HK-2 (cell line): Measurements from ENCODE around the gene RMDN2.
"Not testable (repeated sequence)": the region's sequence is repeated elsewhere in the genome, so short reads cannot be mapped to it uniquely, and the experiment has no call there.

Experiments
- DNase-seq: peaks from one replicate; pipeline ENCODE4 v3.0.0-alpha.2; 2018; ENCODE audit not compliant: unreplicated experiment

Gene RMDN2

DNA sequence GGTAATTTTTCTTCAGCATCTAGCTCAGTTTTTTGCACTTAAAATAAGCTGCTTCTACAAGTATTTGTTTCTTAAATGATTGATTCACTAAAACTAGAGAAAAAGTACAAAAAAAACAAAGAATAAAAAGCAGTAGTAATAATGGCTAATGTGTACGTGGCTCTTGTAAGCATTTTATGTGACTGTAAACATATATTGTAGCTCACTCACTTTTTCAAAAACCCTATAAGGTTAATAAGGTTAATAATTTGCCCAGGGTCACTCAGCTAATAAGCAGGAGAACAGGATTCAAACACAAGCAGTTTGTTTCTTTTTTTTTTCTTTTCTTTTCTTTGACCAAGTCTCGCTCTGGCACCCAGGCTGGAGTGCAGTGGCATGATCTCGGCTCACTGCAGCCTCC is 67.5 kb downstream of the RMDN2 start:
- no peak for DNase-seq

DNA sequence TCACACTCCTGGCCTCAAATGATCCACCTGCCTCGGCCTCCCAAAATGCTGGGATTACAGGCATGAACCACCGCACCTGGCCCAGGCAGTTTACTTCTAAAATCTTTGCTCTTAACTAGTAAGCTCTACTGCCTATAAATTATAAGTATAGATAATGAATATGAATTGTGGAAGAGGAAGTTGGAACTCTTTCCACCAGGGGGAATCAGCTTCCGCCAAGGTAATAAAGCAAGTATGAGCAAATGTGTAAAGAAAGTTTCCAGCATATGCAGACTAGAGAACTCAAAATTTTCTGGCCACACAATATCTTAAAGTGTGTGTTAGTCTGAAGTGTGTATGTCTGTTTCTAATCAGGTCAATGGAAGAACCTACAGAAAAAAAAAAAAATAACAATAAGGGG is 68.1 kb downstream of the RMDN2 start:
- DNase-seq, result no peak

DNA sequence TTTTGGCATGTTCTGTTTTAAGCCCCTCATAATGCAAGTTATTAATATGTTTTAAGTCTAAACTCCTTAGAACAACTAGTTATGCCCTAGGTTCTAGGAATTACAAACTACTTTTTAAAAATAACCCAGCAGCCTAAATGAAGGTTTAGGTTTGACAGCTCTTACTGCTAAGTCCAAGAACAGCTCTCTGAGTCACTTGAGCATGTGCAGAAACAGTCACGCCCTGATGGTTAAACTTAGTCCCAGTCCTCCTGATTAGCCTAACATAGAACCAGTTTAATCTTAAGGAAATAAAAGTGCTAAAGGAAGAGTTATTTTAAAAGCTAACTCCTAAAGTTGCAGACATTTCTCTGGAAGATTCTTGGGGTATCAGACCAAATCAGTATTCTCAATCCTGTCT is 72.5 kb downstream of the RMDN2 start:
- DNase-seq, result no peak

- no peak for DNase-seq
These were observed 75.6 kb downstream of the RMDN2 start for GRCh38 chr2:38000485-38001222.

GRCh38 chr2:38010187-38010586 is 85.1 kb downstream of the RMDN2 start:
- not testable (repeated sequence) for DNase-seq

GRCh38 chr2:38010995-38011394 is 85.9 kb downstream of the RMDN2 start:
- DNase-seq, result no peak

DNA sequence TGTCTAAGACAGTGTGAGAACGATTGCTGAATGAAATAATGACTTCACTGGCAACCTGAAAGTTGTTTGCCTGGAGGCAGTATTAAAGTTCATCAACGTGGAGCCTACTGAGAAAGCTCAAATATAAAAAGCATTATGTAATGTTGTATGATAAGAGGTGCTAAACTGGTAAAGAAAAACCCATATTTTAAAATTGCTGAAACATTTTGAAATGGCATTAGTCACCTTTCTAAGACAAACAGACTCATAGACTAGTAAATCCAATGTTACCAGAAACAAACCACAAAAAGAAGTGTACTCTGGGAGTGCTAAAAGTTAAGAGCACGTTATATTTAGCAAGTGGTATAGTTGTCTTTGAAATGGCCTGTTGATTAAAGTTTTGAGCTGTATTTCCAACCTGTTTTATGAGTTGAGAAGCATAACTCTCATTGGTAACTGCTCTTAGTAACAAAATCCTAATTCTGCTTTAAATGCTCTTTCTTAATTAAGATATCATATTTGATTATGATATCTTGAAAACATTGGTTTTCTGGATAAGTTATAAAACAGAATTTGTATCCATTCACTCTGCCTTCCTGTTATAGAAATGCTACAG is 88.2 kb downstream of the RMDN2 start:
- DNase-seq, result no peak

DNA sequence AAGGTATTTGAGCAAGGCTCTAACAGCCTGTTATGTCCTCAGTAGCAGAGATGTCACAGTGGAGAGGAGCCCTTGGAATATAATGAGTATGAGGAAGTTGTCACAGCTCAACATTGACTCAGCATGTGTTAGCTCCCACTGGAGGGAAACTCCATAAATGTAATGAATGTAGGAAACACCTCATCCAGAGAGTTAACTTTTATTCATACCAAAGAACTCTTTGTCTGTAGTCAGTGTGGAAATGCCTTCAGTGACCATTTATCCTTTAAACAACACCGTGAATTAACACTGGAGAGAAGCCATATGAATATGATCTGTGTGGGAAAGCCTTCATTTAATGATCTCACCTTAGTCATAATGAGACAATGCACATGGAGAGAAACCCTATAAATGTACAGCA is 91.1 kb downstream of the RMDN2 start:
- no peak for DNase-seq

DNA sequence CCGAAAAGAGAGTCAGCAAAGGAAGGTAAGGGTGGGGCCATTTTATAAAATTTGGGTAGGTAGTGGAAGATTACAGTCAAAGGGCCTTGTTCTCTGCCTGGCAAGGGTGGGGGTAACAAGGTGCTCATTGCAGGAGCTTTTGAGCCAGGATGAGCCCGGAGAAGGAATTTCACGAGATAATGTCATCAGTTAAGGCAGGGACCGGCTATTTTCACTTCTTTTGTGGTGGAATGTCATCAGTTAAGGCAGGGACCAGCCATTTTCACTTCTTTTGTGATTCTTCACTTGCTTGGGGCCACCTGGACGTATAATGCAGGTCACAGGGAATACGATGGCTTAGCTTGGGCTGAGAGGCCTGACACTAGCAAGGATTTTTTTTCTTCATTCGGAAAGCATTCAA is 92.7 kb downstream of the RMDN2 start:
- no peak for DNase-seq

GRCh38 chr2:38020359-38021069 is 95.4 kb downstream of the RMDN2 start:
- not testable (repeated sequence) for DNase-seq

DNA sequence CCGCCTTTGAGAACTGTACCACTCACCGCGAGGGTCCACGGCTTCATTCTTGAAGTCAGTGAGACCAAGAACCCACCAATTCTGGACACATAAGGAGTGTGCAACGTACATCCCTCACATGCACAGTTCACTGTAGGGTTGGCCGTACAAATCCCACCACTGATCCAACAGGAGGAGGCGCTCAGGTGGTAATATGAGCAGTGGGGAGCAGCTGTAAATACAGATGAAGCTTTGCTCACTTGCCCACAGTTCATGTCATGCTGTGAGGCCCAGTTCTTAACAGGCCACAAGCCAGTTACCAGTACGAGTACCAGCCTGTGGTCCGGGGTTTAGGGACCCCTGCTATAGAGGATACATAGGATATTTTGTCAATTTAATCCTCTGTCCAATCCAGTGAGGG is 96.5 kb downstream of the RMDN2 start:
- DNase-seq, result no peak

DNA sequence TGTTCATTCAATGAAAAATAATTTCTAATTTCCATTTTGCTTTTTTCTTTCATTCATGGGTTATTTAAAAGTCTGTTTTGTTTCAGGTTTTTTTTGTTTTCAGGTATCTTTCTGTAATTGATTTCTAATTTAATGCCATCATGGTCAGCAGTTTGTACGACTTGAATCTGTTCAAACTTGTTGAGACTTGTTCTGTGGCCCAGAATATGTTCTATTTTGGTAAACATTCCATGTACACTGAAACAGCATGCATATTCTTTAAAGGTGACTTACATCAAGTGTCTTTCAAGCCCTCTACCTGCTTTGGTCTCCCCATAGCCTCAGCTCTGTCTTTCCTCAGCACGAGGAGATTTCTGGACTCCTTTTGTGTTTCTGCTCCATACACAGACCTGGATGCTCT is 101.8 kb downstream of the RMDN2 start:
- DNase-seq, result no peak

GRCh38 chr2:38028829-38029228 is 103.7 kb downstream of the RMDN2 start:
- no peak for DNase-seq

GRCh38 chr2:38029512-38029911 is 104.4 kb downstream of the RMDN2 start:
- no peak for DNase-seq

- DNase-seq, result no peak
These were observed 105.7 kb downstream of the RMDN2 start for GRCh38 chr2:38030635-38031355.

- no peak for DNase-seq
These were observed 107.9 kb downstream of the RMDN2 start for GRCh38 chr2:38032946-38033345.

- DNase-seq, result no peak
These were observed 108.6 kb downstream of the RMDN2 start for GRCh38 chr2:38033646-38034045.

GRCh38 chr2:38035968-38036367 is 110.9 kb downstream of the RMDN2 start:
- no peak for DNase-seq

DNA sequence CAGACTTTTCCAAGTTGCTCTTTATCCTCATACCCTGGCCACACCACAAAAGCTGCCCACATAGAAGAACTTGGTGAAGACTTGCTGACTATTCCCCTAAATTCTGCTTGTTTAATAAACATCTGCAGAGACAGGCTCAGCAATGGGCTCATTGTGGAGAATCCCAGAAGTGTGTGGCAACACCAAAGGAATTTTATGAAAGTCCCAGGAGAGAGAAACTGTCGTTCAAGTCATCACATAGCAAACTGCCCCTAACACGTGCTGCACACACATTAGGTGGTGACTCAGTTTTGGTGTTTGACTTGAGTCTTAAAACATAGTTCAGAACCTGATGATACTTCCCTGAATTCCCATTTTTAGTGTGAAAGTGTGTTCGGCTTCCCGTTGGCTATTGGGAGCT is 112.2 kb downstream of the RMDN2 start:
- no peak for DNase-seq

GRCh38 chr2:38037757-38038621 is 112.9 kb downstream of the RMDN2 start:
- no peak for DNase-seq

- DNase-seq, result no peak
These were observed 113.6 kb downstream of the RMDN2 start for GRCh38 chr2:38038682-38039081.
